ENCODE measurements around the gene CCDC57. TPM values are rescaled to one million over a fixed set of nuclear protein-coding genes. Genes with fewer than 3 reads are reported as not detected.

CCDC57 gene
- polyA plus RNA-seq, 1 donor from 2014 or later: 70.9 TPM

- no peaks in the 10 kb centered on the region for H3K36me3 ChIP-seq (ENCODE audit: insufficient read depth, low read length)
Measured at GRCh38 chr17:82188001-82188961, 24.4 kb downstream of the CCDC57 start.

GRCh38 chr17:82187500-82187899, 25.1 kb downstream of the CCDC57 start:
- H4K20me1 ChIP-seq (ENCODE audit: insufficient read depth): no peaks in the 10 kb centered on the region
- no peaks in the 10 kb centered on the region for H3K9me2 ChIP-seq (ENCODE audit: insufficient read depth, low read length)
- H3K36me3 ChIP-seq (ENCODE audit: insufficient read depth, low read length): no peaks in the 10 kb centered on the region
- no peaks in the 10 kb centered on the region for H3K79me2 ChIP-seq (replicated peaks; ENCODE audit: insufficient read depth, low read length)
- no peak overlapping the region for H3K9ac ChIP-seq (ENCODE audit: low read length)
- no peak overlapping the region for H3K4me2 ChIP-seq (ENCODE audit: low read length)
- no peak overlapping the region for H2AFZ ChIP-seq (ENCODE audit: low read depth, low read length)
- H3K27me3 ChIP-seq (ENCODE audit: insufficient read depth, low read depth, low read length): no peaks in the 10 kb centered on the region
- H3K27ac ChIP-seq (ENCODE audit: low read length): no peak overlapping the region
- no peak for TF ChIP-seq POLR2AphosphoS5 (IDR thresholded peaks at IDR 0.05)
- H3K9me3 ChIP-seq (ENCODE audit: low read length): no peaks in the 10 kb centered on the region
- H3F3A ChIP-seq (ENCODE audit: insufficient read depth, low read length, poor library complexity, severe bottlenecking): no peaks in the 10 kb centered on the region
- no peak overlapping the region for H3K4me3 ChIP-seq (ENCODE audit: low read length)

More at GRCh38 chr17:82188001-82188961, 24.4 kb downstream of the CCDC57 start:
- no peaks in the 10 kb centered on the region for H3K9me2 ChIP-seq (ENCODE audit: insufficient read depth, low read length)
- no peak overlapping the region for H3K27ac ChIP-seq (ENCODE audit: low read length)
- no peaks in the 10 kb centered on the region for H3K9me3 ChIP-seq (ENCODE audit: low read length)
- no peak overlapping the region for H2AFZ ChIP-seq (ENCODE audit: low read depth, low read length)
- TF ChIP-seq RAD21 (conservative IDR thresholded peaks at IDR 0.05) (no peak), MXI1 (conservative IDR thresholded peaks at IDR 0.05; ENCODE audit: poor library complexity, severe bottlenecking) (no peak), EP300 (conservative IDR thresholded peaks at IDR 0.05; ENCODE audit: poor library complexity, severe bottlenecking) (no peak), POLR2AphosphoS5 (IDR thresholded peaks at IDR 0.05) (no peak), EZH2 (IDR thresholded peaks at IDR 0.05; ENCODE audit: borderline replicate concordance, insufficient read depth, low read length, poor library complexity, severe bottlenecking) (no peak), TAF1 (IDR thresholded peaks at IDR 0.05; ENCODE audit: low read depth) (no peak)
- TF ChIP-seq, protein P1, sequence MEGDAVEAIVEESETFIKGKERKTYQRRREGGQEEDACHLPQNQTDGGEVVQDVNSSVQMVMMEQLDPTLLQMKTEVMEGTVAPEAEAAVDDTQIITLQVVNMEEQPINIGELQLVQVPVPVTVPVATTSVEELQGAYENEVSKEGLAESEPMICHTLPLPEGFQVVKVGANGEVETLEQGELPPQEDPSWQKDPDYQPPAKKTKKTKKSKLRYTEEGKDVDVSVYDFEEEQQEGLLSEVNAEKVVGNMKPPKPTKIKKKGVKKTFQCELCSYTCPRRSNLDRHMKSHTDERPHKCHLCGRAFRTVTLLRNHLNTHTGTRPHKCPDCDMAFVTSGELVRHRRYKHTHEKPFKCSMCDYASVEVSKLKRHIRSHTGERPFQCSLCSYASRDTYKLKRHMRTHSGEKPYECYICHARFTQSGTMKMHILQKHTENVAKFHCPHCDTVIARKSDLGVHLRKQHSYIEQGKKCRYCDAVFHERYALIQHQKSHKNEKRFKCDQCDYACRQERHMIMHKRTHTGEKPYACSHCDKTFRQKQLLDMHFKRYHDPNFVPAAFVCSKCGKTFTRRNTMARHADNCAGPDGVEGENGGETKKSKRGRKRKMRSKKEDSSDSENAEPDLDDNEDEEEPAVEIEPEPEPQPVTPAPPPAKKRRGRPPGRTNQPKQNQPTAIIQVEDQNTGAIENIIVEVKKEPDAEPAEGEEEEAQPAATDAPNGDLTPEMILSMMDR (IDR thresholded peaks at IDR 0.05; ENCODE audit: poor library complexity, severe bottlenecking): no peak
- TF ChIP-seq, protein P2, sequence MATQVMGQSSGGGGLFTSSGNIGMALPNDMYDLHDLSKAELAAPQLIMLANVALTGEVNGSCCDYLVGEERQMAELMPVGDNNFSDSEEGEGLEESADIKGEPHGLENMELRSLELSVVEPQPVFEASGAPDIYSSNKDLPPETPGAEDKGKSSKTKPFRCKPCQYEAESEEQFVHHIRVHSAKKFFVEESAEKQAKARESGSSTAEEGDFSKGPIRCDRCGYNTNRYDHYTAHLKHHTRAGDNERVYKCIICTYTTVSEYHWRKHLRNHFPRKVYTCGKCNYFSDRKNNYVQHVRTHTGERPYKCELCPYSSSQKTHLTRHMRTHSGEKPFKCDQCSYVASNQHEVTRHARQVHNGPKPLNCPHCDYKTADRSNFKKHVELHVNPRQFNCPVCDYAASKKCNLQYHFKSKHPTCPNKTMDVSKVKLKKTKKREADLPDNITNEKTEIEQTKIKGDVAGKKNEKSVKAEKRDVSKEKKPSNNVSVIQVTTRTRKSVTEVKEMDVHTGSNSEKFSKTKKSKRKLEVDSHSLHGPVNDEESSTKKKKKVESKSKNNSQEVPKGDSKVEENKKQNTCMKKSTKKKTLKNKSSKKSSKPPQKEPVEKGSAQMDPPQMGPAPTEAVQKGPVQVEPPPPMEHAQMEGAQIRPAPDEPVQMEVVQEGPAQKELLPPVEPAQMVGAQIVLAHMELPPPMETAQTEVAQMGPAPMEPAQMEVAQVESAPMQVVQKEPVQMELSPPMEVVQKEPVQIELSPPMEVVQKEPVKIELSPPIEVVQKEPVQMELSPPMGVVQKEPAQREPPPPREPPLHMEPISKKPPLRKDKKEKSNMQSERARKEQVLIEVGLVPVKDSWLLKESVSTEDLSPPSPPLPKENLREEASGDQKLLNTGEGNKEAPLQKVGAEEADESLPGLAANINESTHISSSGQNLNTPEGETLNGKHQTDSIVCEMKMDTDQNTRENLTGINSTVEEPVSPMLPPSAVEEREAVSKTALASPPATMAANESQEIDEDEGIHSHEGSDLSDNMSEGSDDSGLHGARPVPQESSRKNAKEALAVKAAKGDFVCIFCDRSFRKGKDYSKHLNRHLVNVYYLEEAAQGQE (IDR thresholded peaks at IDR 0.05; ENCODE audit: borderline replicate concordance): no peak
- no peaks in the 10 kb centered on the region for H3K27me3 ChIP-seq (ENCODE audit: insufficient read depth, low read depth, low read length)
- no peak overlapping the region for H3K9ac ChIP-seq (ENCODE audit: low read length)
- H4K20me1 ChIP-seq (ENCODE audit: insufficient read depth): no peaks in the 10 kb centered on the region
- H3F3A ChIP-seq (ENCODE audit: insufficient read depth, low read length, poor library complexity, severe bottlenecking): no peaks in the 10 kb centered on the region
- H3K4me2 ChIP-seq (ENCODE audit: low read length): no peak overlapping the region
- no peak overlapping the region for H3K4me3 ChIP-seq (ENCODE audit: low read length)
- H3K79me2 ChIP-seq (replicated peaks; ENCODE audit: insufficient read depth, low read length): no peaks in the 10 kb centered on the region

Measured in neural cell (in vitro differentiated cells).